ENCODE data around the gene CFAP74. TPM values are rescaled to one million over a fixed set of nuclear protein-coding genes. Genes with fewer than 3 reads are reported as not detected.
A peak's percentile ranks its signal among the peaks of the same experiment; 100 is the strongest.

CFAP74 gene
- total and polyA plus RNA-seq, 2 of the 13 experiments (the other 11 are each of a cell fraction or from before 2014, with no cell fraction given), result 0.27 to 0.62 TPM

DNA sequence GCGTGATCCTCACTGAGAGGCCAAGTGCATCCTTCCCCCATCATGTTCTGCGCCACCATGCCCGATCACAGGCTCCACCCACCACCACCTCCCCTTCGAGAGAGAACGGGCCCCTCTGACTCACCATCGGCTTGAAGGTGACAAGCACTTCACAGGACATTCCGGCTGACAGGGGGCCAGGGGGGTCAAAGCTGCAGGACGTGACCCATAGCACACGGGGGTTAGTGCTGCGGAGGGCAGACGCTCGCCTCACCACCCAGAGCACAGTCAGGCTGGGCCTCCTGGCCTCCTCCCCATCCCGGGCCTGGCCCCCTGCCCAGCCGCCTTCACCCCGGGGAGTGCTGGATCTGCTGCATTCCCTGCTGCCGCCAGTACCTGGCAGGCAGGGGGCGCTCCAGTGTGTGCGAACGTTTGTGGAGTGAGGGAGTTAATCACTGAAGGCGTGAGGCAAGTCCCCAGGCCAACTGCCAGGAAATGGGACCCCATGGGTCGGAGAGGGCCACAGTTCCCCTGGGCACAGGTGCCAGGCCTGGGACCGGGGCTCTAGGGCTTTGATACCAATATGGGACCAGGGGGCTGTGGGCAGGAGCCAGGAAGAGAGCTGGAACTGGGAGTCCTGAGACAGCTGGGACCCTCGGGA lies 43.6 kb downstream of the CFAP74 start (continued):
- TF ChIP-seq FOXP4 (CRISPR knock-in tag; IDR thresholded peaks at IDR 0.05) (peak; percentile 61), MEIS2 (CRISPR knock-in tag; IDR thresholded peaks at IDR 0.05) (no peak; the same call in 1 of the 2 replicates), ZNF773 (CRISPR knock-in tag; IDR thresholded peaks at IDR 0.05; ENCODE audit: borderline replicate concordance) (no peak), ZNF788 (CRISPR knock-in tag; IDR thresholded peaks at IDR 0.05; ENCODE audit: borderline replicate concordance) (peak; percentile 63; the same call in 1 of the 2 replicates), CENPX (CRISPR knock-in tag; IDR thresholded peaks at IDR 0.05) (no peak), CTCF (CRISPR knock-in tag; IDR thresholded peaks at IDR 0.05) (peak; percentile 98), TRIM22 (IDR thresholded peaks at IDR 0.05) (no peak), EP300 (IDR thresholded peaks at IDR 0.05; ENCODE audit: low read depth in 2 of 2, low read length in 2 of 2) (peak in 1 of 2 experiments; percentile 62; a peak in 1 of 4 replicates), EP300 (CRISPR knock-in tag; IDR thresholded peaks at IDR 0.05; ENCODE audit: borderline replicate concordance) (no peak; the same call in 1 of the 2 replicates), TGIF2 (CRISPR knock-in tag; IDR thresholded peaks at IDR 0.05) (peak; percentile 59; the same call in 1 of the 2 replicates), RFX3 (CRISPR knock-in tag; IDR thresholded peaks at IDR 0.05) (no peak), PCBP1 (IDR thresholded peaks at IDR 0.05; ENCODE audit: borderline replicate concordance, low read depth, low read length) (peak; percentile 27; the same call in 1 of the 2 replicates), PRDM15 (CRISPR knock-in tag; IDR thresholded peaks at IDR 0.05) (no peak), ZC3H4 (CRISPR knock-in tag; IDR thresholded peaks at IDR 0.05; ENCODE audit: borderline replicate concordance) (no peak), ZNF781 (CRISPR knock-in tag; IDR thresholded peaks at IDR 0.05; ENCODE audit: borderline replicate concordance, not compliant biosample characterization) (no peak), IKZF1 (IDR thresholded peaks at IDR 0.05) (no peak), REXO4 (CRISPR knock-in tag; IDR thresholded peaks at IDR 0.05; ENCODE audit: borderline replicate concordance) (no peak), MEF2D (CRISPR knock-in tag; IDR thresholded peaks at IDR 0.05) (peak; percentile 85; the same call in 1 of the 2 replicates), ZNF572 (CRISPR knock-in tag; IDR thresholded peaks at IDR 0.05) (peak; percentile 67), ZNF556 (CRISPR knock-in tag; IDR thresholded peaks at IDR 0.05; ENCODE audit: borderline replicate concordance) (peak; percentile 41; the same call in 1 of the 2 replicates)

Data from HepG2 (cell line).